GM23338 (cell line): ENCODE measurements around the gene JARID2. TPM values are rescaled to one million over a fixed set of nuclear protein-coding genes. Genes with fewer than 3 reads are reported as not detected.
A peak's percentile ranks its signal among the peaks of the same experiment; 100 is the strongest.

Experiments used
- ATAC-seq: fragments of 200-7000 bp; cut with Tn5 transposase; 3 replicates; pipeline ENCODE4 v1.9.1; 2020
- DNase-seq: peaks from one replicate; pipeline ENCODE4 v3.0.0-alpha.2; 2015; ENCODE audit warnings: low spot score
- H2AFZ ChIP-seq: fragments of 200-600 bp; sonication (generic); 2 replicates; pipeline ENCODE4 v1.8.0; 2016; ENCODE audit warnings: antibody characterized with exemption, mild to moderate bottlenecking, moderate library complexity
- H3F3A ChIP-seq: fragments of 200-600 bp; sonication (generic); replicated peaks from 2 replicates; pipeline ENCODE4 v1.8.0; 2017; ENCODE audit warnings: antibody characterized with exemption, mixed run types, low read depth
- H3K27ac ChIP-seq: fragments of 200-600 bp; sonication (generic); 2 replicates; pipeline ENCODE4 v1.6.1; 2016; ENCODE audit warnings: low read depth
- H3K27me3 ChIP-seq: fragments of 200-600 bp; sonication (generic); 2 replicates; pipeline ENCODE4 v1.8.0; 2016; ENCODE audit warnings: mild to moderate bottlenecking, mixed run types, moderate library complexity; ENCODE audit not compliant: insufficient read depth
- H3K36me3 ChIP-seq: fragments of 200-600 bp; sonication (generic); 2 replicates; pipeline ENCODE4 v1.8.0; 2016; ENCODE audit warnings: mild to moderate bottlenecking; ENCODE audit not compliant: insufficient read depth
- H3K4me1 ChIP-seq: fragments of 200-600 bp; sonication (generic); 2 replicates; pipeline ENCODE4 v1.8.0; 2016; ENCODE audit warnings: mild to moderate bottlenecking, moderate library complexity; ENCODE audit not compliant: insufficient read depth
- H3K4me2 ChIP-seq: fragments of 200-600 bp; sonication (generic); 2 replicates; pipeline ENCODE4 v1.7.1; 2017; ENCODE audit warnings: mixed run types
- H3K4me3 ChIP-seq: fragments of 200-600 bp; sonication (generic); 2 replicates; pipeline ENCODE4 v1.6.1; 2016; ENCODE audit warnings: mixed run types
- H3K79me2 ChIP-seq: fragments of 200-600 bp; sonication (generic); replicated peaks from 2 replicates; pipeline ENCODE4 v1.8.0; 2017; ENCODE audit warnings: mild to moderate bottlenecking; ENCODE audit not compliant: insufficient read depth
- H3K9me2 ChIP-seq: fragments of 200-600 bp; sonication (generic); 2 replicates; pipeline ENCODE4 v1.8.0; 2017; ENCODE audit not compliant: insufficient read depth
- H4K20me1 ChIP-seq: fragments of 200-600 bp; sonication (generic); replicated peaks from 2 replicates; pipeline ENCODE4 v1.8.0; 2017; ENCODE audit warnings: mild to moderate bottlenecking; ENCODE audit not compliant: insufficient read depth
- H3K27ac Mint-ChIP-seq: 2 replicates; pipeline ENCODE4 v1.8.0; 2020; ENCODE audit warnings: inconsistent platforms, mild to moderate bottlenecking, moderate library complexity, mixed read lengths
- H3K27me3 Mint-ChIP-seq: 3 replicates; pipeline ENCODE4 v1.8.0; 2022; ENCODE audit warnings: low read depth, mild to moderate bottlenecking, moderate library complexity, mixed read lengths, inconsistent platforms; ENCODE audit not compliant: insufficient read depth, poor library complexity
- H3K36me3 Mint-ChIP-seq: 3 replicates; pipeline ENCODE4 v1.8.0; 2021; ENCODE audit warnings: low read depth, mild to moderate bottlenecking, inconsistent platforms, moderate library complexity, mixed read lengths
- H3K4me1 Mint-ChIP-seq: 3 replicates; pipeline ENCODE4 v1.8.0; 2020; ENCODE audit warnings: mild to moderate bottlenecking, inconsistent platforms, mixed read lengths
- H3K4me3 Mint-ChIP-seq: 3 replicates; pipeline ENCODE4 v1.8.0; 2021; ENCODE audit warnings: moderate library complexity, mild to moderate bottlenecking, inconsistent platforms, mixed read lengths
- H3K9me3 Mint-ChIP-seq: 3 replicates; pipeline ENCODE4 v1.8.0; 2020; ENCODE audit warnings: moderate library complexity, mild to moderate bottlenecking, inconsistent platforms, mixed read lengths
- CREB1 ChIP-seq: fragments of 250-450 bp; sonication (Bioruptor Pico); IDR thresholded peaks from 2 replicates; pipeline ENCODE4 v1.5.0; 2020; ENCODE audit warnings: low read depth, mild to moderate bottlenecking, moderate library complexity
- CTCF ChIP-seq, 2 experiments: fragments of 200-600 bp in 1 of 2; sonication (generic) in 1 of 2; conservative IDR thresholded peaks; 2 replicates each; pipeline versions ENCODE4 v1.5.1 to v1.6.1; 2016 to 2017; ENCODE audit warnings: antibody characterized with exemption in 2 of 2, low read depth in 2 of 2, mild to moderate bottlenecking in 2 of 2, moderate library complexity in 1 of 2
- ETS1 ChIP-seq: IDR thresholded peaks from 2 replicates; pipeline ENCODE4 v1.6.1; 2016; ENCODE audit warnings: antibody characterized with exemption
- EZH2 ChIP-seq: fragments of 200-600 bp; sonication (generic); IDR thresholded peaks from one replicate; pipeline ENCODE4 v1.8.0; 2017; ENCODE audit warnings: antibody characterized with exemption, mild to moderate bottlenecking, low read depth; ENCODE audit not compliant: unreplicated experiment
- EZH2phosphoT487 ChIP-seq: fragments of 200-600 bp; sonication (generic); IDR thresholded peaks from one replicate; pipeline ENCODE4 v1.8.1; 2018; ENCODE audit warnings: antibody characterized with exemption; ENCODE audit not compliant: unreplicated experiment
- JUNB ChIP-seq: IDR thresholded peaks from one replicate; pipeline ENCODE4 v1.6.1; 2016; ENCODE audit warnings: antibody characterized with exemption; ENCODE audit not compliant: unreplicated experiment
- NANOG ChIP-seq: IDR thresholded peaks from 2 replicates; pipeline ENCODE4 v1.6.1; 2016; ENCODE audit warnings: antibody characterized with exemption, borderline replicate concordance
- POLR2AphosphoS5 ChIP-seq: IDR thresholded peaks from 2 replicates; pipeline ENCODE4 v1.6.1; 2016; ENCODE audit warnings: antibody characterized with exemption, low read depth
- REST ChIP-seq: IDR thresholded peaks from one replicate; pipeline ENCODE4 v1.6.1; 2018; ENCODE audit warnings: antibody characterized with exemption; ENCODE audit not compliant: unreplicated experiment
- STAT1 ChIP-seq: IDR thresholded peaks from one replicate; pipeline ENCODE4 v1.6.1; 2016; ENCODE audit warnings: antibody characterized with exemption; ENCODE audit not compliant: unreplicated experiment
- ZNF114 ChIP-seq: fragments of 250-450 bp; sonication (Bioruptor Pico); IDR thresholded peaks from 2 replicates; pipeline ENCODE4 v1.5.0; 2020; ENCODE audit warnings: mild to moderate bottlenecking, moderate library complexity
- ZNF331 ChIP-seq: fragments of 250-450 bp; sonication (Bioruptor Pico); IDR thresholded peaks from 2 replicates; pipeline ENCODE4 v1.5.0; 2020; ENCODE audit warnings: low read depth, mild to moderate bottlenecking, moderate library complexity
- ZNF462 ChIP-seq: fragments of 250-450 bp; sonication (Bioruptor Pico); IDR thresholded peaks from 2 replicates; pipeline ENCODE4 v1.5.0; 2020; ENCODE audit warnings: mild to moderate bottlenecking, moderate library complexity
- polyA plus RNA-seq: library from polyadenylated mRNA; unstranded; fragments of >200 nt; fragmentation: Nextera tagmentation; extraction: Ambion mirVana; gene quantifications from 2 replicates; pipeline ENCODE4 v1.2.1, GENCODE V29; 2016
- total RNA-seq: library from RNA; depleted of rRNA; stranded (reverse); fragments of >200 nt; shearing (Covaris generic); gene quantifications from 2 replicates; pipeline ENCODE4 v1.2.3, GENCODE V29; 2014

Gene JARID2
- total and polyA plus RNA-seq, 2 experiments from 2014 or later: 92.8 to 196 TPM

- no peak for DNase-seq
- H3K4me1 ChIP-seq: peaks cover 95% of the 10 kb centered on the region
- Mint-ChIP-seq H3K27ac (no peak overlapping the region), H3K36me3 (peaks cover 17% of the 10 kb centered on the region), H3K4me1 (peaks cover 49% of the 10 kb centered on the region), H3K9me3 (no peaks in the 10 kb centered on the region), H3K27me3 (peaks cover 25% of the 10 kb centered on the region), H3K4me3 (no peak overlapping the region)
- TF ChIP-seq ZNF331 (CRISPR knock-in tag) (no peak), ZNF462 (CRISPR knock-in tag) (no peak), JUNB (no peak), REST (no peak), EZH2phosphoT487 (no peak), ETS1 (no peak), EZH2 (no peak), CTCF (conservative IDR thresholded peaks at IDR 0.05; ENCODE audit: low read depth in 2 of 2) (no peak), ZNF114 (CRISPR knock-in tag) (no peak), CREB1 (CRISPR knock-in tag) (no peak), STAT1 (no peak), NANOG (no peak), POLR2AphosphoS5 (no peak)
- no peaks in the 10 kb centered on the region for H3K27me3 ChIP-seq
- H2AFZ ChIP-seq: no peak overlapping the region
- H4K20me1 ChIP-seq: peaks cover 100% of the 10 kb centered on the region
- no peaks in the 10 kb centered on the region for H3K9me2 ChIP-seq
- peaks cover 100% of the 10 kb centered on the region for H3K79me2 ChIP-seq
- peaks cover 26% of the 10 kb centered on the region for H3F3A ChIP-seq
- 0 out of 2 replicates have a peak overlapping the region, but pooled peaks have one; percentile 52 for H3K4me2 ChIP-seq
- no peak for ATAC-seq
- H3K36me3 ChIP-seq: peaks cover 29% of the 10 kb centered on the region
- peak overlapping the region; percentile 76; the same call in 1 of the 2 replicates for H3K27ac ChIP-seq
- no peak overlapping the region for H3K4me3 ChIP-seq
These were observed 129.1 kb downstream of the JARID2 start for GRCh38 chr6:15375018-15375417.
